Measurements from ENCODE around the gene EFCAB6. TPM values are rescaled to one million over a fixed set of nuclear protein-coding genes. Genes with fewer than 3 reads are reported as not detected.

The EFCAB6 gene
- total RNA-seq, 2 experiments from 2014 or later: 0.13 TPM; not detected in 1

DNA sequence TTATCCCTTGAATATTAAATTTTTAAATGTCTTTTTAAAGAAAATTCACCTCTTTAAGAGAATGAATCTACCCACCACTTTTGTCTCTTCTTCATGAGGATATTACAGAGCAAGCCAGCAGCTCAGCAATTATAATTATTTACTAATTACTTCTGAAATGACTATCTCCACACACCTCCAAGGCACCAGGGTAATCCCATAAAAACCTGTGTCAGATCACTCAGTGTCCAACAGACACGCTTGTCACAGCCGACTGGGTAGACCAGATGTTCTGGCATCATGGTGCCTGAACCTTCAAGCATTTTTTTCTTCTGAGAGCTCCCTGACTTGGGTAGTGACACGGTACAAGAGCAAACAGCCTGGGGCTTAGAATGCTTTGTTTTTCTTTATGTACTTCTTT, 61.4 kb downstream of the EFCAB6 start:
- Histone ChIP-seq H3K9me2 (ENCODE audit: insufficient read depth, low read length) (no peaks in the 10 kb centered on the region), H3K79me2 (ENCODE audit: insufficient read depth, low read depth, low read length) (no peaks in the 10 kb centered on the region)

DNA sequence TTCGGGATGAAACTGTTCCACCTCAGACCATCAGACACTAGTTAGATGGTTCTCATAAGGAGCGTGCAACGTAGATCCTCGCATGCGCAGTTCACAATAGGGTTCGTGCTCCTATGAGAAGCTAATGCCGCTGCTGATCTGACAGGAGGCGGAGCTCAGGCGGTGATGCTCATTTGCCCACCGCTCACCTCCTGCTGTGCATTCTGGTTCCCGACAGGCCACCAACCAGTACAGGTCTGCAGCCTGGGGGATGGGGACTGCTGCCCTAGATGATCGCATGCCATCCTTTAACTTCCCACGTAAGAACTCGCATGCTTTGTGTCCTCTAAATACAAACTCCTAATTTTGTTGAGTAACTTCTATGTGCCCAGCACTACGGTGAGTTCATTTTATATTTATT, 62.6 kb downstream of the EFCAB6 start:
- intact Hi-C loops (cut with micrococcal nuclease; ENCODE audit: unreplicated experiment): no loop called here
- Histone ChIP-seq H3K36me3 (ENCODE audit: insufficient read depth, low read length) (no peaks in the 10 kb centered on the region), H3K27ac (ENCODE audit: low read depth, low read length, poor library complexity, severe bottlenecking) (no peak overlapping the region), H3K9me3 (ENCODE audit: low read length) (no peaks in the 10 kb centered on the region), H3K4me1 (ENCODE audit: insufficient read depth, low read length, poor library complexity, severe bottlenecking) (no peaks in the 10 kb centered on the region), H3K4me2 (ENCODE audit: low read length) (no peak overlapping the region), H3K79me2 (ENCODE audit: insufficient read depth, low read depth, low read length) (no peaks in the 10 kb centered on the region), H2AFZ (ENCODE audit: low read length) (no peak overlapping the region), H4K20me1 (ENCODE audit: insufficient read depth, low read length) (no peaks in the 10 kb centered on the region), H3K4me3 (ENCODE audit: low read depth, low read length, poor library complexity, severe bottlenecking) (no peak overlapping the region), H3K9me2 (ENCODE audit: insufficient read depth, low read length) (no peaks in the 10 kb centered on the region)
- TF ChIP-seq EZH2phosphoT487 (IDR thresholded peaks at IDR 0.05; ENCODE audit: borderline replicate concordance, low read depth, low read length): no peak
- TF ChIP-seq, protein P1, sequence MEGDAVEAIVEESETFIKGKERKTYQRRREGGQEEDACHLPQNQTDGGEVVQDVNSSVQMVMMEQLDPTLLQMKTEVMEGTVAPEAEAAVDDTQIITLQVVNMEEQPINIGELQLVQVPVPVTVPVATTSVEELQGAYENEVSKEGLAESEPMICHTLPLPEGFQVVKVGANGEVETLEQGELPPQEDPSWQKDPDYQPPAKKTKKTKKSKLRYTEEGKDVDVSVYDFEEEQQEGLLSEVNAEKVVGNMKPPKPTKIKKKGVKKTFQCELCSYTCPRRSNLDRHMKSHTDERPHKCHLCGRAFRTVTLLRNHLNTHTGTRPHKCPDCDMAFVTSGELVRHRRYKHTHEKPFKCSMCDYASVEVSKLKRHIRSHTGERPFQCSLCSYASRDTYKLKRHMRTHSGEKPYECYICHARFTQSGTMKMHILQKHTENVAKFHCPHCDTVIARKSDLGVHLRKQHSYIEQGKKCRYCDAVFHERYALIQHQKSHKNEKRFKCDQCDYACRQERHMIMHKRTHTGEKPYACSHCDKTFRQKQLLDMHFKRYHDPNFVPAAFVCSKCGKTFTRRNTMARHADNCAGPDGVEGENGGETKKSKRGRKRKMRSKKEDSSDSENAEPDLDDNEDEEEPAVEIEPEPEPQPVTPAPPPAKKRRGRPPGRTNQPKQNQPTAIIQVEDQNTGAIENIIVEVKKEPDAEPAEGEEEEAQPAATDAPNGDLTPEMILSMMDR (conservative IDR thresholded peaks at IDR 0.05; ENCODE audit: low read length): no peak
- POLR2A ChIA-PET: no interaction called here
- CTCF ChIA-PET (ENCODE audit: unreplicated experiment): no interaction called here
- no peak for DNase-seq (ENCODE audit: low spot score)
- no TSS peak for BruUV-seq (replicated peaks)

More for the DNA sequence above, 61.4 kb downstream of the EFCAB6 start:
- no peak for TF ChIP-seq EZH2phosphoT487 (IDR thresholded peaks at IDR 0.05; ENCODE audit: borderline replicate concordance, low read depth, low read length)
- TF ChIP-seq, protein P1 (conservative IDR thresholded peaks at IDR 0.05; ENCODE audit: low read length): no peak
- DNase-seq (ENCODE audit: low spot score): no peak
- no peaks in the 10 kb centered on the region for H3K36me3 ChIP-seq (ENCODE audit: insufficient read depth, low read length)
- H2AFZ ChIP-seq (ENCODE audit: low read length): no peak overlapping the region
- H3K4me1 ChIP-seq (ENCODE audit: insufficient read depth, low read length, poor library complexity, severe bottlenecking): no peaks in the 10 kb centered on the region
- no peaks in the 10 kb centered on the region for H4K20me1 ChIP-seq (ENCODE audit: insufficient read depth, low read length)
- intact Hi-C loops (cut with micrococcal nuclease; ENCODE audit: unreplicated experiment): no loop called here
- H3K4me2 ChIP-seq (ENCODE audit: low read length): no peak overlapping the region
- CTCF ChIA-PET (ENCODE audit: unreplicated experiment): interaction anchor here (0.6 kb wide), 1 partner anchor 300 kb away, joined by 3 read pairs; no protein-coding TSS in a partner anchor
- POLR2A ChIA-PET: no interaction called here
- no peak overlapping the region for H3K4me3 ChIP-seq (ENCODE audit: low read depth, low read length, poor library complexity, severe bottlenecking)
- H3K27ac ChIP-seq (ENCODE audit: low read depth, low read length, poor library complexity, severe bottlenecking): no peak overlapping the region
- no peaks in the 10 kb centered on the region for H3K9me3 ChIP-seq (ENCODE audit: low read length)
- no TSS peak for BruUV-seq (replicated peaks)

DNA sequence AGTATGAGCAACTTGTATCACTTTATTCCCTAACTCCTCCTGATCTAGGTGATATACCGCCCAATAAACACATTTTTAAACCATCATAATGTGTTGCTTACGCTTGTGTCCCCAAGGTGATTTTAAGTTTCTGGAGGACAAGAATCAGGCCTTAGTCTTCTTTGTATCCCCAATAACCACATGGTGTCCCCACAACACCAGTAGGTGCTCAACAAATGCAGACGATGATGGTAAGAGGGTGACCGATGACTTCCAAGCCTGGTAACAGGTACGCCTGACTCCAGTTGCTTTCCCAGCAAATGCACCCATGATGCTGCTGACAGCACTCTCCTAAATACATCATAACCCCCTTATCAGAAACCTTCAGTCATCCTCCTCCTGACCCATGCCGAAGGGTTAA, 64.2 kb downstream of the EFCAB6 start:
- H3K4me2 ChIP-seq (ENCODE audit: low read length): no peak overlapping the region
- H3K9me3 ChIP-seq (ENCODE audit: low read length): no peaks in the 10 kb centered on the region
- BruUV-seq (replicated peaks): no TSS peak
- DNase-seq (ENCODE audit: low spot score): no peak
- intact Hi-C loops (cut with micrococcal nuclease; ENCODE audit: unreplicated experiment): no loop called here
- H3K9me2 ChIP-seq (ENCODE audit: insufficient read depth, low read length): no peaks in the 10 kb centered on the region
- H3K36me3 ChIP-seq (ENCODE audit: insufficient read depth, low read length): no peaks in the 10 kb centered on the region
- ChIA-PET CTCF (ENCODE audit: unreplicated experiment) (no interaction called here), POLR2A (no interaction called here)
- TF ChIP-seq EZH2phosphoT487 (IDR thresholded peaks at IDR 0.05; ENCODE audit: borderline replicate concordance, low read depth, low read length): no peak
- TF ChIP-seq, protein P1 (conservative IDR thresholded peaks at IDR 0.05; ENCODE audit: low read length): no peak
- H3K79me2 ChIP-seq (ENCODE audit: insufficient read depth, low read depth, low read length): no peaks in the 10 kb centered on the region
- no peaks in the 10 kb centered on the region for H3K4me1 ChIP-seq (ENCODE audit: insufficient read depth, low read length, poor library complexity, severe bottlenecking)
- H3K4me3 ChIP-seq (ENCODE audit: low read depth, low read length, poor library complexity, severe bottlenecking): no peak overlapping the region
- H2AFZ ChIP-seq (ENCODE audit: low read length): no peak overlapping the region
- no peak overlapping the region for H3K27ac ChIP-seq (ENCODE audit: low read depth, low read length, poor library complexity, severe bottlenecking)
- H4K20me1 ChIP-seq (ENCODE audit: insufficient read depth, low read length): no peaks in the 10 kb centered on the region
